NCI-H1092 treated with DMSO at 0.1 percent for 48 hours (cell line): Measurements from ENCODE around the gene OR14I1.

ENCODE experiments used
- DNase-seq: peaks from one replicate; lab custom pipeline; 2025; lab: John Stamatoyannopoulos, UW

The OR14I1 gene

GRCh38 chr1:248702714-248703113 lies at the start of gene OR14I1:
OR14I1 (minus strand) TSS chr1:248702766.
- DNase-seq, result no peak

GRCh38 chr1:248751635-248752034 lies 49.1 kb upstream of the OR14I1 start:
- no peak for DNase-seq

- DNase-seq, result no peak
These were observed 48.6 kb upstream of the OR14I1 start for GRCh38 chr1:248751142-248751541.

- DNase-seq, result no peak
These were observed 47.9 kb upstream of the OR14I1 start for GRCh38 chr1:248750496-248750895.

- DNase-seq, result no peak
These were observed 45.6 kb upstream of the OR14I1 start for GRCh38 chr1:248748211-248748610.

- DNase-seq, result no peak
These were observed 38.3 kb upstream of the OR14I1 start for GRCh38 chr1:248740876-248741275.

GRCh38 chr1:248739572-248740205 lies 37.1 kb upstream of the OR14I1 start:
- no peak for DNase-seq

- DNase-seq, result no peak
These were observed 34.9 kb upstream of the OR14I1 start for GRCh38 chr1:248737457-248737856.

- DNase-seq, result no peak
These were observed 34.4 kb upstream of the OR14I1 start for GRCh38 chr1:248736977-248737376.

- no peak for DNase-seq
These were observed 31.0 kb upstream of the OR14I1 start for GRCh38 chr1:248733566-248733965.

- no peak for DNase-seq
These were observed 28.2 kb upstream of the OR14I1 start for GRCh38 chr1:248730507-248731335.

GRCh38 chr1:248714248-248714647 lies 11.7 kb upstream of the OR14I1 start:
- no peak for DNase-seq

GRCh38 chr1:248710305-248710900 lies 7.8 kb upstream of the OR14I1 start:
- no peak for DNase-seq

GRCh38 chr1:248704606-248705005 lies 2.0 kb upstream of the OR14I1 start:
- DNase-seq, result no peak

GRCh38 chr1:248703674-248704073 lies 1.1 kb upstream of the OR14I1 start:
- no peak for DNase-seq

GRCh38 chr1:248699099-248699498 lies 3.5 kb downstream of the OR14I1 start:
- no peak for DNase-seq

GRCh38 chr1:248697907-248698306 lies 4.7 kb downstream of the OR14I1 start:
- DNase-seq, result no peak

GRCh38 chr1:248696774-248697173 lies 5.8 kb downstream of the OR14I1 start:
- no peak for DNase-seq

GRCh38 chr1:248696261-248696660 lies 6.3 kb downstream of the OR14I1 start:
- DNase-seq, result no peak

- no peak for DNase-seq
These were observed 7.0 kb downstream of the OR14I1 start for GRCh38 chr1:248695451-248696132.

GRCh38 chr1:248691567-248692155 lies 10.9 kb downstream of the OR14I1 start:
- no peak for DNase-seq
